Testis (tissue), 2 donors: ENCODE results near the gene RIMBP3B.
"Not testable (repeated sequence)": the region's sequence is repeated elsewhere in the genome, so short reads cannot be mapped to it uniquely, and the experiment has no call there.

Source experiments
- CTCF ChIP-seq, 3 experiments: fragments of 450-650 bp in 2 of 3; fragments of 200-600 bp in 1 of 3; sonication (generic) in 1 of 3; IDR thresholded peaks; one replicate each; pipeline ENCODE4 v1.5.1; 2016 to 2019; ENCODE audit warnings: antibody characterized with exemption in 3 of 3, mild to moderate bottlenecking in 2 of 3, moderate library complexity in 1 of 3
- POLR2A ChIP-seq: fragments of 450-650 bp; IDR thresholded peaks from one replicate; pipeline ENCODE4 v1.6.1; 2017; ENCODE audit warnings: antibody characterized with exemption, mild to moderate bottlenecking, moderate library complexity

- not testable (repeated sequence) for TF ChIP-seq CTCF (IDR thresholded peaks at IDR 0.05); POLR2A
Observed at GRCh38 chr22:21417227-21417746, 33.7 kb downstream of the RIMBP3B start, which contains the start of gene HIC2.
